ENCODE measurements around the gene CA10. TPM values are rescaled to one million over a fixed set of nuclear protein-coding genes. Genes with fewer than 3 reads are reported as not detected.

Gene CA10
- total RNA-seq, 4 donors from 2014 or later = 0.96 to 4.1 (median 1.1) TPM; not detected in 1

DNA sequence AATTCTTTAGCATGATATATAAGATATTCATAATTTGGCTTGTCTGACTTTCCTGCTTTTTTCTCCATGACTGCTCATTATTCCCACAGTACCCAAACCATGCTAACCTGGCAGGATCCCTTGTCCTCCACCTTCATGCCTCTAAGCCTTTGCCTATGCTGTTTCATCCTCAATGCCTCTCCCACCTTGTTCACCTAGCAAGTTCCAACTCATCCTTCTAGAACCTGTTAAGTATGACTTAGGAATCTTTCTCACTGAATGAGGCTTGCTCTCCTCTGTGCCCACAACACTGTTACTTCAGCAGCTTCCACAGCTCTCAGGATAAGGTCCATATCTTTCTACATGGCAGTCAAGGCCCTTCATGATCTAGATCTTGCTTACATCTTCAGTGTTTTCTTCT, 34.0 kb downstream of the CA10 start:
- Histone ChIP-seq H3K4me3 (no peak overlapping the region), H3K4me1 (no peaks in the 10 kb centered on the region), H3K27me3 (no peaks in the 10 kb centered on the region), H3K27ac (no peak overlapping the region), H3K36me3 (no peaks in the 10 kb centered on the region), H3K9me3 (no peaks in the 10 kb centered on the region)
- in situ Hi-C loops (cut with MboI; ENCODE audit: low pct_ligation_motif_present in 1 of 4, low pct_unique_long_range_greater_than_20kb in 1 of 4, low sequenced_read_pairs in 3 of 4) = loop anchor here in 1 of 4 donors (25.0 kb wide), 1 partner anchor 362 kb away; no protein-coding TSS in a partner anchor
- intact Hi-C loops (cut with DNase I; ENCODE audit: low total_unique reads) = no loop called here
- TF ChIP-seq POLR2AphosphoS5 (IDR thresholded peaks at IDR 0.05) (no peak), EP300 (IDR thresholded peaks at IDR 0.05; ENCODE audit: low read depth) (no peak)
- TF ChIP-seq, protein P1, sequence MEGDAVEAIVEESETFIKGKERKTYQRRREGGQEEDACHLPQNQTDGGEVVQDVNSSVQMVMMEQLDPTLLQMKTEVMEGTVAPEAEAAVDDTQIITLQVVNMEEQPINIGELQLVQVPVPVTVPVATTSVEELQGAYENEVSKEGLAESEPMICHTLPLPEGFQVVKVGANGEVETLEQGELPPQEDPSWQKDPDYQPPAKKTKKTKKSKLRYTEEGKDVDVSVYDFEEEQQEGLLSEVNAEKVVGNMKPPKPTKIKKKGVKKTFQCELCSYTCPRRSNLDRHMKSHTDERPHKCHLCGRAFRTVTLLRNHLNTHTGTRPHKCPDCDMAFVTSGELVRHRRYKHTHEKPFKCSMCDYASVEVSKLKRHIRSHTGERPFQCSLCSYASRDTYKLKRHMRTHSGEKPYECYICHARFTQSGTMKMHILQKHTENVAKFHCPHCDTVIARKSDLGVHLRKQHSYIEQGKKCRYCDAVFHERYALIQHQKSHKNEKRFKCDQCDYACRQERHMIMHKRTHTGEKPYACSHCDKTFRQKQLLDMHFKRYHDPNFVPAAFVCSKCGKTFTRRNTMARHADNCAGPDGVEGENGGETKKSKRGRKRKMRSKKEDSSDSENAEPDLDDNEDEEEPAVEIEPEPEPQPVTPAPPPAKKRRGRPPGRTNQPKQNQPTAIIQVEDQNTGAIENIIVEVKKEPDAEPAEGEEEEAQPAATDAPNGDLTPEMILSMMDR (IDR thresholded peaks at IDR 0.05) = no peak
- DNase-seq = no peak

DNA sequence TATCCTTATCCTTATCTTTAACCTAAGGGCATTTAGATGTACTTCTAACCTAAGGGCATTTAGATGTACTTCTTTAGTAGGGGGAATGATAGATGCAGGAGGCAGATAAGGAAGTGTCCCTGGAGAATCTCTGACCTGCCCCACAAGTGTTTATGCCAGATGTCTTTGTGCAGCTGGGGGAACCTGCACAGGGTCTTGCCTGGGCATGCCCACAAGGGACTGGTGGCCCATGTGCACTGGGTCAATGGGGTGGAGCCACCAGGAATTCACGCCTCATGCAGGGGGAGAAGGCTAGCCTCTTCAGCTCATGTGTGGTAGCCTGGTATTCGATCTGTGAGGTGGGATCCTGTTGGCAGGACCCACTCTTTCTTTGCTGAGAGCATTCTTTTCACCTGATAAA, 38.0 kb downstream of the CA10 start:
- Histone ChIP-seq H3K4me1 (no peaks in the 10 kb centered on the region), H3K9me3 (no peaks in the 10 kb centered on the region), H3K27me3 (no peaks in the 10 kb centered on the region), H3K36me3 (no peaks in the 10 kb centered on the region), H3K4me3 (no peak overlapping the region), H3K27ac (no peak overlapping the region)
- in situ Hi-C loops (cut with MboI; ENCODE audit: low pct_ligation_motif_present in 1 of 4, low pct_unique_long_range_greater_than_20kb in 1 of 4, low sequenced_read_pairs in 3 of 4) = loop anchor here in 1 of 4 donors (25.0 kb wide), 1 partner anchor 358 kb away; no protein-coding TSS in a partner anchor
- intact Hi-C loops (cut with DNase I; ENCODE audit: low total_unique reads) = no loop called here
- WGBS, 2 donors (ENCODE audit: low coverage in 1 of 2) = 40 to 81% methylated on average over 1 to 2 of the region's 2 CpGs
- no peak for DNase-seq
- no peak for TF ChIP-seq EP300 (IDR thresholded peaks at IDR 0.05; ENCODE audit: low read depth)
- no peak for TF ChIP-seq POLR2AphosphoS5 (IDR thresholded peaks at IDR 0.05)
- TF ChIP-seq POLR2A (IDR thresholded peaks at IDR 0.05) = no peak
- TF ChIP-seq, protein P1 (IDR thresholded peaks at IDR 0.05) = no peak

DNA sequence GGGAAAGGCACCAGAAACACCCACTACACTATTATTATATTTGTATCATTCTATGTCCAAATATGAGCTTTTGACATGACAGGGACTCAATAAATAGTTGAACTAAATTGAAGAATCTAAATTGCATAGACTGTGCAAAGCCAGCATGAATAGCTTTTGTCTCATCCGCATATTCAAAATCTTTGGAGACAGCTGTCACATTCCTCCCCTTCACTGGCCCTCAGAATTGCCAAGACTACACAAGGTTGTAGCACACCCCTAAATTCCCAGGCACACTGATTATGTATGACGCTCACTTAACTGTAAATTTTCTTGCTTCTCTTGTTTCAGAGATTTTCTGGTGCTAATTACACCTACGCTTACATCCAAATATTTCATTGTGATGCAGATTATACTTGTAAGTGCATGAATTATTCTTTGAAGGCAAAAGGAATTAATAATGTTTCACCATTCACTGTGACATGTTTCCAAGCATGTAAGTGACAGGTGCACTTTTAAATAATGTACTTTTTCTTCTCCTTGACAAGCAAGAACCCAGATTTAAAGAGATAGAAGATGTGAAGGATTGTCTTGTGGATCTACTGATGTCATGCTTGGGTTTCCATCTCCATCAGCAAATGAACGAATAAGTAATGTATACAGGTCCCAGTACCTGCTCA, 47.5 kb downstream of the CA10 start:
- H3K27me3 ChIP-seq = no peaks in the 10 kb centered on the region
- WGBS, 2 donors (ENCODE audit: low coverage in 1 of 2) = 81 to 83% methylated on average over 4 of the region's 4 CpGs
- TF ChIP-seq, protein P1 (IDR thresholded peaks at IDR 0.05) = no peak
- no peak for TF ChIP-seq POLR2AphosphoS5 (IDR thresholded peaks at IDR 0.05)
- TF ChIP-seq EP300 (IDR thresholded peaks at IDR 0.05; ENCODE audit: low read depth) = no peak
- no peak for TF ChIP-seq POLR2A (IDR thresholded peaks at IDR 0.05)
- intact Hi-C loops (cut with DNase I; ENCODE audit: low total_unique reads) = no loop called here
- in situ Hi-C loops (cut with MboI; ENCODE audit: low pct_ligation_motif_present in 1 of 4, low pct_unique_long_range_greater_than_20kb in 1 of 4, low sequenced_read_pairs in 3 of 4) = loop anchor here in 1 of 4 donors (25.0 kb wide), 1 partner anchor 349 kb away; no protein-coding TSS in a partner anchor
- H3K36me3 ChIP-seq = no peaks in the 10 kb centered on the region
- no peaks in the 10 kb centered on the region for H3K9me3 ChIP-seq
- no peak for DNase-seq
- no peak overlapping the region for H3K27ac ChIP-seq
- no peak overlapping the region for H3K4me3 ChIP-seq
- H3K4me1 ChIP-seq = no peaks in the 10 kb centered on the region

DNA sequence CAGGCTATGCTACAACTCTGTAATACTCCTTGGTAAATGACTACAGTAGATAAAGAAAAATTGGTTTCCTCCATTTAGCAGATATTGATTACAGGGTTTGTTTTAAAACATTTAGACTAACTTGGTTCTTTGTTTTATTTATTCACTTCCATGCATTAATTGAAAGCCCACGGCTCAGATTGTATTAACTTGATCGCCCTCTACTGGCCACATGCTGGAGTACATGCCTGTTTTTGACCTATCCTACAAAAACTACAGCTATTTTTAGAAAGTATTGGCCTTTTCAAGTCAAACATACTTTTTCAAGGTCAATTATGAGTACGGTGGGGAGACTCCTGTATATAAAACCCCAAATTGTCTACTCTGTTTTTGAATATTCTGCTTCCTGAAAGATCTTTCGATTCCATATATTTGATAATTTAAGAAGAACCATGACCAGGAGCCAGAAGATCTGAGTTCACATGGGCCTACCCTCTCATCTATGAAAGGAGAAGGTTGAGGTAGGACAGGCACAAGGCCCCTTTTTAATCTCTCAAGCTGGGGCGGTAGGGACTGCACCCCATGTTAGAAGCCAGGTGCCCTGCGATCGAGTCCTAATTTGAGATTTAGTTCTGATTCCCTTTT, 51.8 kb downstream of the CA10 start:
- 45 to 47% methylated on average over 7 of the region's 7 CpGs for WGBS, 2 donors (ENCODE audit: low coverage in 1 of 2)
- Histone ChIP-seq H3K27ac (no peak overlapping the region), H3K9me3 (no peaks in the 10 kb centered on the region), H3K27me3 (no peaks in the 10 kb centered on the region), H3K4me1 (no peaks in the 10 kb centered on the region), H3K4me3 (no peak overlapping the region), H3K36me3 (no peaks in the 10 kb centered on the region)
- in situ Hi-C loops (cut with MboI; ENCODE audit: low pct_ligation_motif_present in 1 of 4, low pct_unique_long_range_greater_than_20kb in 1 of 4, low sequenced_read_pairs in 3 of 4) = loop anchor here in 3 of 4 donors (10.0 to 25.0 kb wide), 2 partner anchors 342 to 344 kb away; no protein-coding TSS in a partner anchor
- DNase-seq = peak; percentile 33
- TF ChIP-seq POLR2AphosphoS5 (IDR thresholded peaks at IDR 0.05) = no peak
- TF ChIP-seq EP300 (IDR thresholded peaks at IDR 0.05; ENCODE audit: low read depth) = no peak
- TF ChIP-seq POLR2A (IDR thresholded peaks at IDR 0.05) = no peak
- TF ChIP-seq, protein P1 (IDR thresholded peaks at IDR 0.05) = peak; percentile 67 to 75 (median 70)
- intact Hi-C loops (cut with DNase I; ENCODE audit: low total_unique reads) = no loop called here

All from transverse colon (tissue), 4 donors.